ENCODE results near the gene NDOR1. TPM values are rescaled to one million over a fixed set of nuclear protein-coding genes. Genes with fewer than 3 reads are reported as not detected.

NDOR1 gene
- total RNA-seq, 2 experiments from 2014 or later, result 27.0 to 27.8 TPM

- H3K4me3 Mint-ChIP-seq, result no peak overlapping the region
- H3K4me1 Mint-ChIP-seq, result peaks cover 16% of the 10 kb centered on the region
- H3K9me3 Mint-ChIP-seq (ENCODE audit: low read depth), result no peaks in the 10 kb centered on the region
- DNase-seq (no peak), ATAC-seq (no peak)
- ChIA-PET CTCF (interaction anchor here (0.7 kb wide), 1 partner anchor 41 kb away, joined by 3 read pairs; no protein-coding TSS in a partner anchor), POLR2A (interaction anchor here (1.1 to 3.6 kb wide), 2 partner anchors 8 to 10 kb away, joined by 5 to 31 read pairs; partner anchors contain the start of gene NELFB)
- peaks cover 27% of the 10 kb centered on the region for H3K36me3 Mint-ChIP-seq (ENCODE audit: low read depth)
- H3K27me3 Mint-ChIP-seq, result no peaks in the 10 kb centered on the region
- H3K27ac Mint-ChIP-seq, result no peak overlapping the region
- intact Hi-C loops (cut with DNase I, micrococcal nuclease), result no loop called here
These were observed 40.2 kb downstream of the NDOR1 start for GRCh38 chr9:137245450-137246421.

- intact Hi-C loops (cut with DNase I, micrococcal nuclease), result no loop called here
- no peak for DNase-seq
- peaks cover 12% of the 10 kb centered on the region for H3K4me1 Mint-ChIP-seq
- CTCF ChIA-PET, result no interaction called here
- peaks cover 18% of the 10 kb centered on the region for H3K36me3 Mint-ChIP-seq (ENCODE audit: low read depth)
- ATAC-seq, result no peak
- H3K27ac Mint-ChIP-seq, result no peak overlapping the region
- no peaks in the 10 kb centered on the region for H3K9me3 Mint-ChIP-seq (ENCODE audit: low read depth)
- POLR2A ChIA-PET, result no interaction called here
- no peaks in the 10 kb centered on the region for H3K27me3 Mint-ChIP-seq
- no peak overlapping the region for H3K4me3 Mint-ChIP-seq
These were observed 41.8 kb downstream of the NDOR1 start for GRCh38 chr9:137247135-137247915.

- ATAC-seq (no peak), DNase-seq (no peak)
- intact Hi-C loops (cut with DNase I, micrococcal nuclease), result no loop called here
- H3K4me1 Mint-ChIP-seq, result peaks cover 7% of the 10 kb centered on the region
- no peak overlapping the region for H3K4me3 Mint-ChIP-seq
- H3K27me3 Mint-ChIP-seq, result no peaks in the 10 kb centered on the region
- no peak overlapping the region for H3K27ac Mint-ChIP-seq
- ChIA-PET CTCF (no interaction called here), POLR2A (no interaction called here)
- peaks cover 13% of the 10 kb centered on the region for H3K36me3 Mint-ChIP-seq (ENCODE audit: low read depth)
- H3K9me3 Mint-ChIP-seq (ENCODE audit: low read depth), result no peaks in the 10 kb centered on the region
These were observed 42.3 kb downstream of the NDOR1 start for GRCh38 chr9:137247916-137248175.

GRCh38 chr9:137250329-137251193, 45.1 kb downstream of the NDOR1 start:
- no peak for DNase-seq

GRCh38 chr9:137251194-137251461, 45.6 kb downstream of the NDOR1 start, which contains the start of gene STPG3:
TSS of gene STPG3 (plus strand) at chr9:137251286. CDS start at chr9:137251287, 1 bp downstream.
- H3K27me3 Mint-ChIP-seq, result no peaks in the 10 kb centered on the region
- no peak for ATAC-seq
- H3K36me3 Mint-ChIP-seq (ENCODE audit: low read depth), result no peaks in the 10 kb centered on the region
- DNase-seq, result no peak
- CTCF ChIA-PET, result no interaction called here
- peaks cover 7% of the 10 kb centered on the region for H3K4me1 Mint-ChIP-seq
- no peak within 1 kb of the TSS for H3K27ac Mint-ChIP-seq
- no peaks in the 10 kb centered on the region for H3K9me3 Mint-ChIP-seq (ENCODE audit: low read depth)
- no peak within 1 kb of the TSS for H3K4me3 Mint-ChIP-seq
- POLR2A ChIA-PET, result no interaction called here
- intact Hi-C loops (cut with DNase I, micrococcal nuclease), result no loop called here

More at GRCh38 chr9:137250329-137251193, 45.1 kb downstream of the NDOR1 start:
- Mint-ChIP-seq H3K4me1 (peaks cover 5% of the 10 kb centered on the region), H3K4me3 (no peak overlapping the region), H3K9me3 (ENCODE audit: low read depth) (no peaks in the 10 kb centered on the region), H3K27ac (no peak overlapping the region), H3K36me3 (ENCODE audit: low read depth) (no peaks in the 10 kb centered on the region), H3K27me3 (no peaks in the 10 kb centered on the region)
- no peak for ATAC-seq
- intact Hi-C loops (cut with DNase I, micrococcal nuclease), result no loop called here
- ChIA-PET CTCF (no interaction called here), POLR2A (no interaction called here)

DNA sequence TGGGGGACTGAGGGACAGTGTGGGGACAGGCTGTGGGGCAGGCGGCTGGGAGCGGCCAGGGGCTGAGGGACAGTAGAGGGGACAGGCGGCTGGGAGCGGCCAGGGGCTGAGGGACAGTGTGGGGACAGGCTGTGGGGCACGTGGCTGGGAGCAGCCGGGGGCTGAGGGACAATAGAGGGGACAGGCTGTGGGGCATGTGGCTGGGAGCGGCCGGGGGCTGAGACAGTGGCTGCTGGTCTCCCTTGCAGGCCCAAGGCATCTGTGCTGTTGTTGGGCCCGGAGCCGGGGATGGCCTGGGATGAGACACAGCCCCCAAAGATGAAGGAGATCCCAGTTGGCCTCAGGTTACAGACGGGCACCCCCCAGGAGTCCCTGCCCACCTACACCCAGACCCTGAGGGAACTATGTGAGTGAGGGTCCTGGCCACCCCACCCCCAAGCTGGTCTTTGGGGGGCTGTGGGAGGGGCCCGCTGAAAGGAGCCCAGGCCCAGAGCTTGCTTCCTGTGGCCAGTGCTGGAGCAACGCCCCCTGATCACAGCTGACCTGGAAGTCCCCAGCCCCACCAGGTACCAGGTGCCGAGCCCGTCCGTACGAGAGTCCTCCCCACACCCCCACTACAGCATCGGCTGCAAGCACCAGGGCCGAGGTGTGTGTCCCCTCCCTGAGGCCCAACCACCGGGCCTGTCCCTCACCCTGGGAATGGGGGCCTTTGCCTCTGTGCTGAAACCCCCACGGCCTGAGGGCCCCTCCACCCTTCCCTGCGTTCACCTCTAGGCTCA, 46.2 kb downstream of the NDOR1 start:
- H3K27me3 Mint-ChIP-seq, result no peaks in the 10 kb centered on the region
- peaks cover 12% of the 10 kb centered on the region for H3K4me1 Mint-ChIP-seq
- no peak for DNase-seq
- ChIA-PET CTCF (no interaction called here), POLR2A (interaction anchor here (0.6 kb wide), 1 partner anchor 436 kb away, joined by 4 read pairs; no protein-coding TSS in a partner anchor)
- intact Hi-C loops (cut with DNase I, micrococcal nuclease), result no loop called here
- no peak for ATAC-seq
- no peaks in the 10 kb centered on the region for H3K9me3 Mint-ChIP-seq (ENCODE audit: low read depth)
- no peak overlapping the region for H3K4me3 Mint-ChIP-seq
- H3K27ac Mint-ChIP-seq, result no peak overlapping the region
- peaks cover 3% of the 10 kb centered on the region for H3K36me3 Mint-ChIP-seq (ENCODE audit: low read depth)

DNA sequence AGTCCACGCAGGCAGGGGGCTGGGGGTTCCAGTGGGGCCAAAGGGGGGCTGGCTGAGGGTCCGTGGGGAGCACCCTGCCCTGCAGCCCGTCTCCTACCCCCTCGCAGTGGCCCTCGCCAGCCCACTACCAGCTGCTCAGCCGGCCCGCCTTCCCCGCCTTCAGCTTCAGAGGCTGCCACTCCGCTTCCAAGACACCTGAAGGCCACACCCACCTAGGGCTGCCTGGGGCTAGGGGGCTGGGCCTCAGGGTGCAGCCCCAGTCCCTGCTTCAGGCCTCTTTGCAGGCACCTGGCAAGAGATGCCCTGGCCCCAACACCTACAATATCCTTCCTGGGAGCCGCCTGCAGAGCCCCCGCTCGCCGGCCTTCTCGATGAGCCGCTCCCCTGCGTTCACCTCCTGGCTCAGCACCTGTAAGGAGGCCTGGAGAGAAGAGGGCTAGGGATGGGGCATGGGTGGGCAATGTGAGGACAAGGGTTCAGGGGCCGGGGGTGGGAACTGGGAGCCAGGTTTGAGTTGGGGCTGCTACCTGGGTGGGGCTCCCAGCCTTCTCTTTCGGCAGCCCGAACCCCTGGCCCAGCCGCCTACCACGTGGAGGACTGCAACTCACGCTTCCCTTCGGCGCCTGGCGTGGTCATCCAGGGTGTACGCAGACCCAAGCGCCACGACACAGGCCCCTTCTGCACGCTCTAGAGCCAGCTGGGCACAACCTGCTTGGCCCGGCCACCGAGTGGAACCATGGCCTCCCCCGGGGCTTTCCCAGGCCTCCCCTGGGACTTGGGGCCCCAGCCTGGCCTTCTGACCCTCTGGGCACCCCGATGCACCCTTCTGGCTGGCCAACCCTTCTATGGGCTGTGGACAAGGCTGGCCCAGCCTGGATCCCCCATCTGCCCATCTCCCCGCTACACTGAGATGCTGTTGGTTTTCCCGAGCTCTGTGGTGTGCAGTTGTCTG, 47.3 kb downstream of the NDOR1 start:
- peaks cover 18% of the 10 kb centered on the region for H3K4me1 Mint-ChIP-seq
- peaks cover 9% of the 10 kb centered on the region for H3K36me3 Mint-ChIP-seq (ENCODE audit: low read depth)
- no peak overlapping the region for H3K4me3 Mint-ChIP-seq
- intact Hi-C loops (cut with DNase I, micrococcal nuclease), result no loop called here
- no peaks in the 10 kb centered on the region for H3K9me3 Mint-ChIP-seq (ENCODE audit: low read depth)
- DNase-seq (no peak), ATAC-seq (no peak)
- CTCF ChIA-PET, result no interaction called here
- H3K27ac Mint-ChIP-seq, result no peak overlapping the region
- POLR2A ChIA-PET, result interaction anchor here (0.6 to 3.2 kb wide), 3 partner anchors 9 to 437 kb away, joined by 4 to 31 read pairs (median 13); partner anchors contain the start of gene TUBB4B
- no peaks in the 10 kb centered on the region for H3K27me3 Mint-ChIP-seq

DNA sequence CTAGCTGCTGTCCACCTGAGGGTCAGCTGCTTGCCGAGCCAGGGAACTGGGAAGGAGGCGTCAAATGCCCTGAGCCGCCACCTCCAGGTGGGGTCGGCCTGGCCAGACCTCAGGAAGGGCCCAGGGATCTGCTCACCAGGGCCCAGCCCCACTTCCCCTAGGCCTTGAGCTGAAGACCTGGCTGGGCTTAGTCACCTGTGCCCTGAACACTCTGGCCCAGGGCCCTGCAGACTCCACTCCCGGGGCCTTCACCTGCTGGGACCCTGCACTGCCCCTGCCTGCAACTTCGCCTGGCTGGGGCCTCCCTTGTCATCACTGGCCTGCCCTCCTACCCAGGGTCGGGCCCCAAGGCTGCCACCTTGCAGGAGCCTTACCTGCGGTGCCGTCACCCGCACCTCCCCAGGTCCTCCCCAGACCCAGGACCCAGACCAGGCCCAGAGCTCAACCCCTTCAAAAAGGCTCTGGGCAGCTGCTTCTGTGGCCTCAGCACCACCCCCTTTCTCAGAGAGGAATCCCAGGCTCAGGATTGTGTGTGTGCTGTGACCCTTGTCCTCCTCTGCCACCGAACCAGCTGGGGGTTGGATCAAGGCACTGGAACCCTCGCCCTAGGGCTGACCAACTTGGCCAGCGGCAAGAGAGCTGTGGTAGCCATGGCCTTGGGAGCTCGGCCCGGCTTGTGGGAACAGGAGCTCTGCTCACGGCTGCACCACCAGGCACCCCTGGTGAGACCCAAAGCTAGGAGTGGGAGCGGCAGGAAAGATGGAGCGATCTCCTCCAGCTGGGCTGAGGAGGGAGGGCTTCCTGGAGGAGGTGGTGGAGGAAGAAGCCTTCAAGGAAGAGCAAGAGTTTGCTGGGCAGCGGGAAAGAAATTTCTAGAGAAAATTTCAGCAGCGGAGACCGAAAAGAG, 48.5 kb downstream of the NDOR1 start:
- Mint-ChIP-seq H3K4me1 (peaks cover 18% of the 10 kb centered on the region), H3K27me3 (no peaks in the 10 kb centered on the region), H3K36me3 (ENCODE audit: low read depth) (peaks cover 9% of the 10 kb centered on the region), H3K9me3 (ENCODE audit: low read depth) (no peaks in the 10 kb centered on the region), H3K27ac (peak overlapping the region; percentile 47), H3K4me3 (peak overlapping the region; percentile 87)
- ChIA-PET POLR2A (interaction anchor here (1.2 to 3.2 kb wide), 4 partner anchors 10 to 50 kb away, joined by 3 to 31 read pairs (median 9); partner anchors contain the start of gene TUBB4B), CTCF (interaction anchor here (0.9 to 1.5 kb wide), 4 partner anchors 12 to 169 kb away, joined by 3 to 6 read pairs (median 5); partner anchors contain the start of genes EXD3, NOXA1 and TPRN)
- DNase-seq (no peak), ATAC-seq (no peak)
- intact Hi-C loops (cut with DNase I, micrococcal nuclease), result loop anchor here in 1 of 2 experiments (2.0 kb wide), 1 partner anchor 771 kb away; the partner anchor contains the start of gene SEC16A
